GM12874 (cell line): ENCODE measurements around the gene AQP9.

Experiments
- CTCF ChIP-seq: IDR thresholded peaks from 2 replicates; pipeline ENCODE4 v1.5.1; 2011; ENCODE audit warnings: low read depth, mild to moderate bottlenecking, control low read depth, low read length, moderate library complexity; ENCODE audit not compliant: insufficient read depth

Gene AQP9

GRCh38 chr15:58125333-58125732 is 12.8 kb upstream of the AQP9 start:
- TF ChIP-seq CTCF: no peak

DNA sequence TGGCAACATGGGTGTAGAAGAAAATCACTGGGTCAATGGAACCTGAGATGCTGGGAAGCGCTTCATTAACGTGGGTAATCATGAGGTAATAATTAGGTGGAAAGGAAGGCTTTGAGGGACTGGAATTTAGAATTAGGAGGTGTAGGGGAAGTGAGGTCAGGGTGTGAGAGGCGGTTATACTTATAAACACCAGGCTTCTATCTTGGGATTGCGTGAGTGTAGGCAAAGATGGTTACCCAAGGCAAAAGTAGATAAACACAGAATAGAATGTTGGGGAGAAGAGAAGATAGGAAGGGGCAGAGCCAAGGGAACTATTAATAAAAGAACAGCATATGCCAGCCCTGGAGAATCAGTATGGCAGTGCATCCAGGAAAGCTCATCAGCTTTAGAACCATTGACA is 3.3 kb upstream of the AQP9 start:
- no peak for TF ChIP-seq CTCF

GRCh38 chr15:58135511-58136174 is 2.5 kb upstream of the AQP9 start:
- no peak for TF ChIP-seq CTCF

- no peak for TF ChIP-seq CTCF
These were observed 1.4 kb upstream of the AQP9 start for GRCh38 chr15:58136731-58137130.

GRCh38 chr15:58137686-58138085 is 495 bp upstream of the AQP9 start:
- TF ChIP-seq CTCF: no peak

DNA sequence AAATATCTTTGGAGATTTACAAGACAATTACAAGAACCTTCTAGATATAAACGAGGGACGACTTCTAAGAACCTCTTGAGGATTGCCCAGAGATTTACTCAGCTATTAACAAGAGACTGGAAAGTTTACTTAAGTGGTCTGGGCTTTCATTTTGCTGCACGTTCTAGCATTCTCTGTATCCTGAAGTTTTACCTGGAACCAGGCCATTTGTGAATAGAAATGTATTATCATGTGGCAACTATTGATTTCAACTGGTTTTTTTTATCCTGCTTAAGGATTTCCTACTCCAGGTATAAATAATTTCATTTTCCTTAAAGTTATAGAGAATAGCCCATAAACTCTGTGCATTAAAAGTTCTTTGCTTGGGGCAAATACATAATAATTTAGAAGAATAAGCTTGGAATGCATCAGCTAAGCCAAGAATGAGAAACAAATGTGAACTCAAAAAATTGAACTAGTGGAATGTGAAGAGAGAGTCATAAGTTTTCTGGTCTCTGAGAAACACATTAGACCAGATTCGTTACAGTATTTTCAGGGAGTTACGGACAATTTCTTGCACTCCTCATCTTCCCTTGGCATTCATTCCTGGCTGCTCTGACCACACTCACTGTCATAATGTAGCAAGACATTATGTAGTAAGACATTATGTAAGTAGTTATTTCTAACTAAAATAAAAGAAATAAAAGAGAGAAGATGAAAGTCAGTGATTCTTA is 1.3 kb downstream of the AQP9 start:
- no peak for TF ChIP-seq CTCF

GRCh38 chr15:58139989-58140522 is 1.9 kb downstream of the AQP9 start:
- no peak for TF ChIP-seq CTCF
